SW 1271 (cell line): ENCODE results near the gene SLFN12L.

Experiments used
- DNase-seq, 2 experiments: peaks; one replicate each; lab custom pipeline; 2025; lab: John Stamatoyannopoulos, UW

Gene SLFN12L

DNA sequence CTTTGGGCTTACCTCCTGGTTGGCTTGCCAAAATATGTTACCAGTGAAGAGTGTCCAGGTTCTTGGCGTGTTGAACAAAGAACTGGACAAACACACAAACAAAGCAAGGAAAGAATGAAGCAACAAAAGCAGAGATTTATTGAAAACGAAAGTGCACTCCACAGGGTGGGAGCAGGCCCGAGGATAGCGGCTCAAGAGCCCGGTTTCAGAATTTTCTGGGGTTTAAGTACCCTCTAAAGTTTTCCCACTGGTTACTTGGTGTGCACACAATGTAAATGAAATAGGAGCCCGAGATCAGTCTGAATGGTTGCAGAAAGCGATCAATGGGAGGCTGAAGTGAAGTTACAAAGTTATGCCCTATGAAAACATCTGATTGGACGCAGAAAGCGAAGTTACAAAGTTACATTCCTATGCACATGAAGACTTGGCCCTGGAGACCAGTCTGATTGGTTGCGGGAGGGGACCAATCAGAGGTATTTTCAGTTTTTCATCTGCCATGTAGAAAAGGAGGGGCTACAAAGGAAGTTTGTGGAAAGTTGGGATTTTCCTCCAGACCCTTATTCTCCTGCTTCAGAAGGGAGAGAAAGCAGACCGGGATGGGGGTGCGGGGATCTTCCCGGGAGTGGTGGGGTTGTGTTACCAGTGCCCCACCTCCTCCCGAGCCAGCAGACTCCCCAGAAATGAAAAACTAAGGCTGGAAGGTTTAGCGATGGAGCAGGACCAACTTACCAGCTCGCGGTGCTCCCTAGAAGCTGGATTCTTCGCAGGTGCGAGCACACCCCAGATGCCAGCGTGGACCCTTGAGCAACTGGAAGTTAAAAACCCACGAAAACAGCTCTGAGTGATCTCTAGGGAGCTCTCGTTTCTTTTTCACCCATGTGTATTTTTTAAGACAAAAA, 105.1 kb downstream of the SLFN12L start, which contains the start of gene SLFN12:
SLFN12 (minus strand) TSS at position 325 of the 899 bp plus-strand sequence. CDS start 9,472 bp downstream, outside the sequence.
- peak; percentile 86 to 96 for DNase-seq

GRCh38 chr17:35429702-35430101, 107.8 kb downstream of the SLFN12L start:
- DNase-seq: no peak

GRCh38 chr17:35428229-35428628, 109.2 kb downstream of the SLFN12L start:
- DNase-seq: no peak

DNA sequence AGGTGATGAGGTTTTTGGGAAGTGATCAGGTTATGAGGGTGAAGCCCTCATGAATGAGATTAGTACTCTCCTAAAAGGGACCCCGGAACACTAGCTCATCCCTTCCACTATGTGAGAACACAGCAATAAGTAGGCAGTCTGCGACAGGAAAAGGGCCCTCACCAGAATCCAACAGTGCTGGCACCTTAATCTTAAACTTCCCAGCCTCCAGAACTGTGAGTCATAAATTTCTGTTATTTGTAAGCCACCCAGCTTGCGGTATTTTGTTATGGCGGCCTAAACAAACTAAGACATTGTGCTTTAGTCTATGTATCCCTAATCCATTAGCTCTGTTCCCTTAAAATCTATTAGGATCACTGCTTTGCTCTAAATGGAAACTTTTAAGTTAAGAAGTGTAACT, 113.7 kb downstream of the SLFN12L start:
- no peak for DNase-seq
